Activated naive CD4-positive, alpha-beta T cell treated with anti-CD3 and anti-CD28 coated beads, Interleukin-2, amount 50 U/mL, for 16 hours (primary cell): Measurements from ENCODE around the gene ACADVL.
A peak's percentile ranks its signal among the peaks of the same experiment; 100 is the strongest.
"Not testable (repeated sequence)": the region's sequence is repeated elsewhere in the genome, so short reads cannot be mapped to it uniquely, and the experiment has no call there.

Experiments
- DNase-seq: peaks from one replicate; pipeline ENCODE4 v3.0.0-alpha.2; 2020

ACADVL gene

DNA sequence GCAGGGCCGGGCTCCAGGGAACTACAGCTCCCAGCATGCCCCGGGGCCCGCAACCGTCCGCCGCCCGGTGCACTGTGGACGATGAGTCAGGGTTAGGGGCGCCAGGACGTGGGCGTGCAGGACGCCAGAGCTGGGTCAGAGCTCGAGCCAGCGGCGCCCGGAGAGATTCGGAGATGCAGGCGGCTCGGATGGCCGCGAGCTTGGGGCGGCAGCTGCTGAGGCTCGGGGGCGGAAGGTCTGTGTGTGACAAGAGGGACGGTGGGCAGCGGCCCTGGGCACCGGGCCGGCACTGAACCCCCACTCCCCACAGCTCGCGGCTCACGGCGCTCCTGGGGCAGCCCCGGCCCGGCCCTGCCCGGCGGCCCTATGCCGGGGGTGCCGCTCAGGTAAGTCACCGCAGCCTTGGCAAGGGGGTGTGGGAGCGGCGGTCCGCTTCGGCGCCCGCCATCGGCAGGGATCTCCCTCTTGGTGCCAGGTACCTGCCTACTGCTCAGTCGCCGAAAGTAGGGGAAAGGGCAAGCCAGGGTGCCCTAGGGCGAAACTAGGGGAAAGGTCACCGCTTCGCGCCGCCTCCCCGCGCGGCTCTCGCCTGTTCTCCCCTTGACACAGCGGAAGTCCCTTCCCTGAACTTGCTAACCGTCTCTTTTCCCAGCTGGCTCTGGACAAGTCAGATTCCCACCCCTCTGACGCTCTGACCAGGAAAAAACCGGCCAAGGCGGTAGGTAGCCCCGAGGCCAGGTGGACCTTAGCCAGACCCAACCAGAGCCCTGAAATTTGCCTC is at the start of gene ACADVL, which contains the start of gene DLG4:
Gene ACADVL (plus strand): TSS at position 127 of the 781 bp plus-strand sequence. CDS start 47 bp downstream, at position 174.
Gene DLG4 (minus strand): TSS at position 25 of the 781 bp plus-strand sequence.
- peak; percentile 76 for DNase-seq

DNA sequence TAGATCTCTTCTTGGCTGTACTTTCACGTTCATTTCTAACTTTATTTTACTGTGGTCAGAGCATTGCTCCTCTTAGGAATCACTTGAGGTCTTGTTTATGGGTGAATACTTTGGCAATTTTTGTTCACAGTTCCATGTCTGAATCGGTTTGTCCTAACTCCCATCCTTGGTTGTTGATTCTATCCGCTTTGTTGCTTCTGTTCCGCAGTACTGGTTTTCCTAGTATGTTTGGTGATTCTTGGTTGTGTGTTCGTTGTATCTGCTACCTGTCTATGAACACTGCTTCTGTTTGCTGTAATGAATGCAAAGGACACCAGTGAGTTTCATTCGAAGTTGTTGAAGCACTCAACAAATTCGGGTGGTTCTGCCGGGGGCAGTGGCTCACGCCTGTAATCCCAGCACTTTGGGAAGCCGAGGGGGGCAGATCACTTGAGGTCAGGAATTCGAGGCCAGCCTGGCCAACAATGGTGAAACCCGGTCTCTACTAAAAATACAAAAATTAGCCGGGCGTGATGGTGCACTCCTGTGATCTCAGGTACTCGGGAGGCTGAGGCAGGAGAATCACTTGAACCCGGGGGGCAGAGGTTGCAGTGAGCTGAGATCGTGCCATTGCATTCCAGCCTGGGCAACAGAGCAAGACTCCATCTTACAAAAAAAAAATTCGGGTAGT is 47.1 kb upstream of the ACADVL start:
- not testable (repeated sequence) for DNase-seq

DNA sequence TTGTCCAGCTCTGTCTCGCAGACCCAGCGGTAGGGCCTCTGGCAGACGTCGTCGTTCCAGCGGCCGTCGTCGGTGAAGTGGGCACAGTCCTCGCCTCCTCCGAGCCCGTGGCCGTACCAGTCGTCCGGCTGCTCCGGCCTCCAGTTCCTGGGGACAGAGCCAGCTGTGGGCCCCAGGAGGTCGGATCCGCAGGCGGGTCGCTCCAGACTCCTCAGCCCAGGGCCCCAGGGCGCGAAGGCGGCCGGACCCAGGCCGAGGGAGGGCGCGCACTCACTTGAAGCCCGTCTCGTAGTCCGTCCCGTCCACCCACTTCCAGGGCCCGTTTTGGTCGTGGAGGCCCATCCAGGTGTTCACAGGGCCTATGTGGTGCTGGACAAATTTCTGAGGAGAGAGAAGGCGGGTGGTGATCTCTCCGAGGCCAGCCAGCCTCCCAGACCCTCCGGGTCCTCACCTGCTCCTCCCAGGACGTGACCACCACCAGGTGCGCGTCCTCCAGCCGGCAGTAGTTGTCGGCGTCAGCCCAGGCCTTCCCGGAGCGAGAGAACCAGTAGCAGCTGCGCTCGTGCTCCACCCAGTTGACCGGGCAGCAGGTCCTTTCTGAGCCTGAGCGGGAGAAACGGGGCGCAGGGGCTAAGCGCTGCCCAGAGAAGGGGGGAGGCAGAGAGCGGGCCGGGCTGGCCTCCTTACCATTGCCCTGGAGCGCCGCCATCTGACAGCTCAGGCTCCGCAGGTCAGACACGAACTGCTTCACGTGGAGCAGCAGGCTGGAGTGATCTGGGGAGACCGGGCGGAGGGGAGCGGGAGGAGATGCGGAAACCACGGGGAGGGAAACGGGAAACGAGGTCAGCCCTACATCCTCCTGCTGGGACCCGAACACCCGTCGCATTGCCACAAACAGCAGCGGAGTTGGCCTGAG is 45.8 kb upstream of the ACADVL start:
- peak; percentile 58 for DNase-seq

DNA sequence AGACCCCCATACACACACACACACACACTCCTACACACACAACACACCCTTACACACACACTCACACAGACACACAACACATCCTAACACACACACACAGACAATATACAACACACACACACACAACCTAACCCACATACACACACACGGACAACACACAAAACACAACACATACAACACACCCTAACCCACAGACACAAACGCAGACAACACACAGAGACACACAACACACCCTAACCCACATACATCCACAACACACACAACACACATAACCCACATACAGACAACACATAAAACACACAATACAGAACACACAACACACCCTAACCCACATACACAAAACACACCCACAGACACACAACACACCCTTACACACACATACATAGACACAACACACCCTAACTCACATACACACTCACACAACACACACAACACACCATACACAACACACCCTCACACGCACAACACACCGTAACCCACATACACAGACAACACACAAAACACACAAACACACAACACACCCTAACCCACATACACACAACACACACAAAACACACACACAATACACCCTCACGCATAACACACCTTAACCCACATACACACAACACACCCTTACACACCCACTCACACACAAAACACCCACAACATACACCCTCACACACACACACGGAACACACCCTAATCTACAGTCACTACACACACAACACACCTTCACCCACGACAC is 45.0 kb upstream of the ACADVL start:
- DNase-seq = no peak

DNA sequence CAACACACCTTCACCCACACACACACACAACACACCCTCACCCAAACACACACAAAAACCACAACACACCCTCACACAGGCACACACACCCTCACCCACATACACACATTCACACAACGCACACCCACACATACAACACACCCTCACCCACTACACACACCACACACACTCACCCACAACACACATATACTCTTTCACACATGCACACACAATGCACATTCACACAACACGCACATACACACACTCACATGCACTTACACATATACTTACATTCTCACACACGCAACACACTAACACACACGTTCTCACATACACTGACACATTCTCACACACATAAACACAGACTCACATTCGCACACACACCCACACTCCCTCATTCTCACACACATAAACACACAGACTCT is 44.4 kb upstream of the ACADVL start:
- DNase-seq = no peak

DNA sequence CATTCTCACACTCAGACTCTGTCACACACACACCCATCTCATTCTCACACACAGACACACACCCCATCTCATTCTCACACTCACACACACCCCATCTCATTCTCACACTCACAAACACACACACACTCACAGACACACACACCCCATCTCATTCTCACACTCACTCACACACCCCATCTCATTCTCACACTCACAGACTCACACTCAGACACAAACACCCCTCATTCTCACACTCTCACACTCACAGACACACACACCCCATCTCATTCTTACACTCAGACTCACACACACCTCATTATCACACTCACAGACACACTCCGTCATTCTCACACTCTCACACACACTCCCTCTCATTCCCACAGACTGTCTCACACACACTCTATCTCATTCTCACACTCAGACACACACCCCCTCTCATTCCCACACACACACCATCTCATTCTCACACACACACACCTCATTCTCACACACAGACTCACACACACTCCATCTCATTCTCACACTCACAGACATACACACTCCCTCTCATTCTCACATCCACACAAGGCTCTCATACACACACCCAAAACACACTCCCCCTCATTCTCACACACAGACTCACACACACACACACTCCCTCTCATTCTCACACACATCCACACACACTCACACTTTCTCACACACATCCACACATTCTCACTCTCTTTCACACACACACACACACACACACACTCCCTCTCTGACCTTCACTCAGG is 43.5 kb upstream of the ACADVL start:
- DNase-seq = no peak

DNA sequence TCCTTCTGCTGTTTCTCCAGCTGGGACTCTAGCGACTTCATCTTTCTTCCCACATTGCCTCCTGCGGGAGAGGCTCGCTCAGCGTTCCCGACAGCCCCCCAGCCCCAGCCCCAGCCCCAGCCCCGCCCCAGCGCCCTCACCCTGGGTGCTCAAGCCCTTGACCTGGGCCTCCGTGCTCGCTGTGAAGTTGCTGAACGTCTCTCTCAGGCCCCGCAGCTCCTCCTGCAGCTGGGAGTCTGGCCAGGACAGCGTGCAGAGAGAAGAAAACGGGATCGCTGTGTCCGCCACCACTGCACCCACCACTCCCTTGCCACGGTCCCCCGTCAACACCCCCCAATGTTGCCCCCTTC is 42.9 kb upstream of the ACADVL start:
- DNase-seq = no peak

DNA sequence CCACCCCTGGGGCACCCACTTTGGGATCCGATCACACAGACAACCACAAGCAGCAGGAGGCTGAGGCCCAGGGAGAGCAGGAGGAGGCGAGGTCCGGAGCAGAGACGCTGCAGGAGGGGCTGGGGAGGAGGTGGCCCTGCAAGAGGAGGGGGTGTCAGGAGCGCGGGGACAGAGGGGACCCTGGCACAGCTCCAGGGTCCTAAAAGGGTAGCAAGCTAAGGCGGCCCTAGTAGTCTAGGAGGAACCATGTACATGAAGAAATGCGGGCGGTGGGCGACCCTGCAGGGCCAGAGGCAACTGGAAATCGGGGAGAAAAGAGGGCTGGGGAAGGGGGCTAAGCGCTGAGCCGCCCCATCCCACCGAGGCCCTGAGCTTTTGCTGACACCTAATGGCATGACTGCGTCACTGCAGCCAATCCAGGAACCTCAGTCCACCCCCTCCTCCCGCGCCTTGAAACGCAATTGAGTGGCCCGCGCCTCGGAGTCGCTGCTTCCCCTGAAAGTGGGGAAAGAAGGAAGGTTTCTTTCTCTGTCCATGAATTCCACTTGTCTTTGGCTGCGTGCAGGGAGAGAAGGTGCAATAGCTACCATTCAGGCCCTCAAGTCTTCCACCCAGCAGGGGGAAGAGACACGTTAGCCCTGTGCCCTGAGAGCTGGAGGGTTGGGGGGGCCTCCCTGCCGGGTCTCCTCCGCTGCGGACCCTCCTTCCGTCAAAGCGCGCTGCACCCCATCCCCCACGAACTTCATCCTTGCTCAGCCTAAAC is 42.4 kb upstream of the ACADVL start:
- DNase-seq = peak; percentile 67

DNA sequence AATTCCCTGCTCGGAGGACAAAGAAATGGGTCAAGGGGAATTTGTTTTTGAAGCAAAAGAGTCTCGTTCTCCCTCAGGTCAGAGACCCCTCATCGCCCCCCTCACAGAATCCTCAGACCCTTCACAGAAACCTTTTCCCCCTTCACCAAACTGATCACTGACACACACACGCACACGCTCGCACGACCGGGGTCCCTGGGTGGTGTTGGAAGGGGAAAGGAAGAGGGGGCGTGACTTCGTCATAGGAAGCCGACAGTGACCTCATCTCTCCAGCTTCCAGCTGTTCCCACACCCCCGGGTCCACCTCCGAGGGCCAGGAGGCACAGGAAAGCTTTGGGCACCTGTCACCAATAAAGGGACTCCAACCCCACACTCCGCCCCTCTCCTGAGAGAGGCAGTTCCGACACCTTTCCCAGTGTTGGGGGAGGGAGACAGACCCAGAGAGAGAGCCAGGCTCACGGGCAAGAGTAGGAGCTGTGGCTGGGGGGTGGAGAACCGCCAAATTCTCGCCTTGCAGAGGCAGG is 41.7 kb upstream of the ACADVL start:
- no peak for DNase-seq

DNA sequence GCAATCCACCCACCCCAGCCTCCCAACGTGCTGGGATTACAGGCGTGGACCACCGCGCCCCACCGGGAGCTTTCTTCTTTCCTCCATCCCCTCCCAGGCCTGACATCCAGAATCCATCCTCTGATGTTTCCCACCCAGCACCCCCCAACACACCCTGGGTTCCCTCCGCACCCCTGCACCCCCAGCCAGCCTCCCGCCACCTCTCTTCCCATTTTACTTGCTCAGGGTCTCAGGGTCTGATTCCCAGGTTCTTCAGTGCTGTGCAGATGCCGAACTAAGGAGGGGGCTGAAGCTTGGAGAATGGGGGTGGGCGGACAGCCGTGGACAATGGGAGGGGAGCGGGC is 40.8 kb upstream of the ACADVL start:
- DNase-seq = no peak

DNA sequence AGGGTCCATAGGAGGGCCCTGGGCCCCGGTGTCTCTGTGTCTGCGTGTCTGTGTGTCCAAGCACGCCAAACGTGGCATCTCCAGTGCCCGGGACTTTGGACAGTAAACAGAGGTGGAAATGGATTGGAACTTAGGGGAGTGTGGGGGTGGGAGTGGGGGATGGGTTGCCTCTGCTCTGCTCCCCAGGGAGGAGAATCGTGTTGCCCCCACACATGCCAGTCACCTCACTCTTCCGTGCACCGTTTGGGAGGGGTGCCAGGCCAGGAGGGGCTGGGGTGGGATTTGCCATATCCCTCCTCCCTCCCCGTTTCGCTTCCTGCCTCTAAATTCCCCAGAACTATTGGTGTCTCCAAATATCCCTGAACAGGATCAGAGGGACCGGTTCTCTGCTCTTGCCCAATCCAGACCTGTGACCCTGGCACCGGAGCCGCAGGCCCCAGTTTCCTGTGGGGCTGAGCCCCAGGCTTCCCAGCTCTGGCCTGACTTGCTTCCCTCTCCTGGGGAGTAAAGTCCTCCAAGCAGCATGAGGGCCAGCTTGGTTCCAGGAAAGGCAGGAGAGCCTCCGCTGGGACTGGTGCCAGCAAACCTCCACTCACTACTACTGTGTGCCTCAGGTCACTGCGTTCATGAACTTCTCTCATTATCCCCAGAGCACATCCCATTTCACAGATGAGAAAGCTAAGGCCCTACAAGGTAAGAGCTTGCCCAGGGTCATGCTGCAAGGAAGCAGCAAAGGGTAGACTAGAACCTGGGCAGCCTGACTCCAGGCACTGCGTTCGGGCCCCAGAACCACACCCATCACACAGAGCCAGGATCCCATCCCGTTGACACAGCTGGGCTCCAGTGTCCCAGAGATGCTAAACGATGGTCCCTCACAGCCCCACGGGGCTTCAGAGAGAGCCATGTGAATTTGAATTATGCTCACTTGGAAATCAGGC is 40.2 kb upstream of the ACADVL start, which contains the start of gene ASGR1:
Gene ASGR1 (minus strand): TSS at position 54 of the 938 bp plus-strand sequence. CDS start 807 bp downstream, outside the sequence.
- no peak for DNase-seq

DNA sequence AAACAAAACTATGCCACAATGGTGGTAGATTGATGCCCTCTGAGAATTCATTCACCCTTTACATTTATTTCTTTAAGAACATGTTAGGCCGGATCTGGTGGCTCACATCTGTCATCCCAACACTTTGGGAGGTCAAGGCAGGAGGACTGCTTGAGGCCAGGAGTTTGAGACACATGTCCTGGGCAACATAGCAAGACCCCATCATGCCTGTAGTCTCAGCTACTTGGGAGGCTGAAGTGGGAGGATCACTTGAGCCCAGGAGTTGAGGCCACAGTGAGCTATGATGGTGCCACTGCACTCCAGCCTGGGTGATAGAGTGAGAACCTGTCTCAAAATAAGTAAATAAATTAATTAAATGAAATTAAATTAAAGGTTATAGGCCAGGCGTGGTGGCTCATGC is 37.6 kb upstream of the ACADVL start:
- not testable (repeated sequence) for DNase-seq

DNA sequence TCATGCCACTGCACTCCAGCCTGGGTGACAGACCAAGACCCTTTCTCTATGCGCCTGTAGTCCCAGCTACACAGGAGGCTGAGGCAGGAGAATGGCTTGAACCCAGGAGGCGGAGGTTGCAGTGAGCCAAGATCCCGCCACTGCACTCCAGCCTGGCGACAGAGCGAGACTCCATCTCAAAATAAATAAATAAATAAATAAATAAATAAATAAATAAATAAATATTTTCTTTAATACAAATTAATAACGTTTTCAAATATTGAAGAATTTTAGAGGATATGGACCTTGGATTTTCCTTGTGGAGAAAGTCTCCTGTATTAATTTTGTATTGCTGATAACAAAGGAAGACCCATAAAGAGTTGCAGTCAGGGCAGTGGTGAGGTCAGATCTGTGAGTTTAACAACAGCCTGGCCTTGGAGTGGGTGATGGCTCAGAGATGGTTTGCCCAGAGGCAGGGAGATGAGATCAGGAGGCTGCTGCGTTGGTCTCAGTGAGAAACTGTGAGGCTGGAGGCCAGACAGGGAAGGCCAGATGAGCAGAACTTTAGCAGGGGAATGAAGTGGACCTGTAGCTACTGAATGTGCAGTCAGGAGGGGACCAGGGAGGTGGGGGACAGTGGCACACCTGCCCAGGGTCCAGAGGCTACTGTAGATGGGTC is 36.2 kb upstream of the ACADVL start:
- DNase-seq = no peak

DNA sequence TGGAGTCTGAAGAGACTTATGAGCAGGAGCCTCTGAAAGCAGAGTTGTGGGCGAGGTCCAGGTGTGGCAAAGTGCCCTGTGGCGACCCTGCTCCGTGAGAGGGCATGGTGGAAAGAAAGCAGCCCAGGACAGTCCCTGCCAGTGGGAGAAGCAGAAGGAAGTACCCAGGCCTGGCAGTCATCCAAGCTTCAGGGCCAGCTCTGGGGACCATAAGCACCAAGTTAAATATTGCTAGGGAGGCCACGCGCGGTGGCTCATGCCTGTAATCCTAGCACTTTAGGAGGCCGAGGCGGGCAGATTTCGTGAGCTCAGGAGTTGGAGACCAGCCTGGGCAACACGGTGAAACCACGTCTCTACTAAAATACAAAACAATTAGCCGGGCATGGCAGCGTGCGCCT is 35.6 kb upstream of the ACADVL start:
- no peak for DNase-seq

DNA sequence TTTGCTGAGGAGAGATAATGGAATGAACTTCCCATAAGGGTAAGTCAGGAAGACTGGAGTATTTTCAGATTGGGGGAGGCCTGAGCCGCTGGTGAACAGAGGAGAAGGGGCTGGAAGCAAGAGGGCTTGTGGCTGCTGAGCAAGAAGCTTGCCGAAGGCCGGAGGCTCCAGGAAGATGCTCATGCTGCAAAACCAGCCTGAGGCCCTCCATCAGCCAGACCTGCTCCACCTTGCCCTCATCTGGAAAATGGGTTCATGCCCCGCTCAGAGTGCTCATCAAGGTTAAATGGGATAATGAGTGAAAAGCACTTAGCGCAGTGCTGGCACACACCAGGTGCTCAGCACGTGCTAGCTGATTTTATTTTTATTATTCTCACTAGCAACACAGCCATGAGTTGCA is 35.1 kb upstream of the ACADVL start:
- no peak for DNase-seq

DNA sequence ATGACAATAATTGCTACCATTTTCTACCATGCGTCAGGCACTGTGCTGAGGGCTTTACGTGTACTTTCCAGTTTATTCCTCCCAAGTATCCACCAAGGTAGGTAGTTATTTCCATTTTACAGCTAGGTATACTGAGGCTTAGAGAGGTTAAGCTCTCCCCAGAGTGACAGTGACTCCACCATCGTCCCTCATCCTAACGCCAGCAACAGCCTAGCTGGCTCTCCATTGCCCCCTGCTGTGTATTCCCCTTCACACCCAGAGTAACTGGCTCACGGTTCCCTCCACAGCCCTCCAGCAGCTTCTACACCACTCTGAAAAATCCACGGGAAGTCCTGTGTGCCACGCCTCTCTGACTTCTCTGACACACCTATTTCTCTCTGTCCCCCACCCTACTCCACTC is 33.5 kb upstream of the ACADVL start:
- DNase-seq = no peak

DNA sequence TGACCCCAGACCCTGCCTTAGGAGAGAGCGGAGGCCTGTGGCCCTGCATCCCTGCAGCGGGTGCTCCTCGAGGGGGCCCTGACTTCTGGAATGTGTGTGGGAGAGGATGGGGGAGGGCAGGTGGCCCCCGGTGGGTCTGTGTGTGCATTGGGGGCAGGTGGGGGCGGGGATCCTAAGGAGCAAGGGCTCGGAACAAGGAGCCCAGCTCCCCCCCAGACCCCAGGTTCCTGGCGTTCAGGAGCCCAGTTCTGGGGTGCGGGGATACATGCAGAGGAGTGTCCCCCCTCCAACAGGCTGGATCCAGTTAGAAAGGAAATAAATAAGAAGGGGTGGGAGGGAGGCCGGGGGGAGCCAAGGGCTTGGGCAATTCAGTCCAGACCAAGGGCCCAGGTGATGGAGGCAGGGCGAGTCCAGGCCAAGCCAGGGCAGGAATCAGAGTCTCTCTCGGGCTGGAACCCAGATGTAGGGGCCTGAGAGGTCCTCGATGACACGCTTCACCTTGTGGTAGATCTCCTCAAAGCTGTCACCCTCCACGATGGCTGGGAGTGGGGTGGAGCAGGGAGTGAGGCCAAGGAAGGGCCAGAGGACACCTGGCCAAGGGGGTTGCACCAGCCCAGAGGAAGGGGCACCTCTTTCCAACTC is 29.3 kb upstream of the ACADVL start:
- no peak for DNase-seq

DNA sequence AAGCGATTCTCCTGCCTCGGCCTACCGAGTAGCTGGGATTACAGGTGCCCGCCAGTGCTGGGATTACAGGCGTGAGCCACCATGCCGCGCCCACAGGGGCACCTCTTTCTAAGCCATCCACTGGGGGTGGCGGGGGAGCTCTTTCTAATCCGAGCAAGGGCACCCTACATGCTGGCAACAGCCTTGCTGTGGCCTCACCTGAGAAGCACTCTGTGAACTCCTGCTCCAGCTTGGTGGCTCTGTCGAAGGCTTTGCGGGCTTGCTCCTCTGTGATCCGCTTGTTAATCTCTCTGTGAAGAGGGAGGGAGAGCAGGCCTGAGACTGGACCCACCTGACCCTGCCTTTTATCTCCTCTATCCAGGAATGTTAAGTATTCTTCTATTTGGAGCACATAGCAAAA is 28.7 kb upstream of the ACADVL start:
- DNase-seq = no peak
